Stomach (tissue), 9 donors: ENCODE measurements around the gene KLF16. TPM values are rescaled to one million over a fixed set of nuclear protein-coding genes. Genes with fewer than 3 reads are reported as not detected.
A peak's percentile ranks its signal among the peaks of the same experiment; 100 is the strongest.

ENCODE experiments used
- DNase-seq, 2 donors: peaks; one replicate each; pipeline versions ENCODE4 v3.0.0 to v3.0.0-alpha.2; 2013 to 2019
- H3K27ac ChIP-seq, 5 donors: fragments of 200-600 bp in 4 of 5; sonication (generic) in 4 of 5; one replicate each; pipeline ENCODE4 v1.5.1; 2013 to 2019; ENCODE audit warnings: mild to moderate bottlenecking in 1 of 5, moderate library complexity in 1 of 5
- H3K27me3 ChIP-seq, 3 donors: fragments of 200-600 bp; sonication (generic); one replicate each; pipeline ENCODE4 v1.5.1; 2017 to 2019; ENCODE audit warnings: mixed run types in 1 of 3
- H3K36me3 ChIP-seq, 4 donors: fragments of 200-600 bp; sonication (generic); 1 replicate in 3 of 4; 2 replicates in 1 of 4; pipeline ENCODE4 v1.5.1; 2016 to 2019
- H3K4me1 ChIP-seq, 4 donors: fragments of 200-600 bp; sonication (generic); one replicate each; pipeline ENCODE4 v1.5.1; 2016 to 2019
- H3K4me3 ChIP-seq, 4 donors: fragments of 200-600 bp; sonication (generic) in 3 of 4; one replicate each; pipeline ENCODE4 v1.5.1; 2016 to 2019; ENCODE audit warnings: mild to moderate bottlenecking in 1 of 4
- H3K9me3 ChIP-seq, 4 donors: fragments of 200-600 bp; sonication (generic); one replicate each; pipeline ENCODE4 v1.5.1; 2016 to 2019
- EP300 ChIP-seq: sonication (generic); formaldehyde crosslinking; IDR thresholded peaks from one replicate; pipeline ENCODE4 v1.6.1; 2017; ENCODE audit warnings: antibody characterized with exemption
- POLR2A ChIP-seq, 4 donors: fragments of 450-650 bp; IDR thresholded peaks; one replicate each; pipeline ENCODE4 v1.6.1; 2016; ENCODE audit warnings: antibody characterized with exemption in 4 of 4, control low read depth in 2 of 4, mild to moderate bottlenecking in 1 of 4, moderate library complexity in 1 of 4
- POLR2AphosphoS5 ChIP-seq, 3 donors: sonication (generic); formaldehyde crosslinking; IDR thresholded peaks; one replicate each; pipeline ENCODE4 v1.6.1; 2016; ENCODE audit warnings: antibody characterized with exemption in 3 of 3
- WGBS, 5 donors: extraction: QIAGEN DNeasy Blood & Tissue Kit in 3 of 5; methylation state at CpG; one replicate each; pipeline versions ENCODE4 v1.1.5 to v1.1.7; 2013 to 2018; 5-methylcytosine and 5-hydroxymethylcytosine counted together
- intact Hi-C: fragments of 100-400 bp; cut with DNase I; formaldehyde crosslinking; loops from one replicate; pipeline ENCODE4 v1.15.1; 2023; ENCODE audit warnings: low total_unique reads
- polyA plus RNA-seq, 3 donors: library from polyadenylated mRNA; stranded (reverse); fragments of 200-250 nt; gene quantifications; one replicate each; pipeline ENCODE4 v1.2.3, GENCODE V29; 2013
- total RNA-seq, 5 donors: library from RNA; depleted of rRNA; stranded (reverse); fragments of >200 nt; gene quantifications; one replicate each; pipeline versions ENCODE4 v1.1.0 to v1.2.3, GENCODE V29; 2014 to 2016
- TF ChIP-seq, protein P1 (sequence below), 7 experiments: fragments of 450-650 bp in 4 of 7; fragments of 200-600 bp in 3 of 7; sonication (generic) in 3 of 7; IDR thresholded peaks; one replicate each; pipeline ENCODE4 v1.5.1; 2016 to 2019; ENCODE audit warnings: antibody characterized with exemption in 7 of 7, control low read depth in 2 of 7, mild to moderate bottlenecking in 1 of 7
- donor health status: healthy with polysubstance abuse.
- donor health status: Bipolar disorder and iron deficiency.
- donor health status: healthy.

The KLF16 gene
- total and polyA plus RNA-seq, 8 donors: 3.5 to 31.9 (median 7.6) TPM; not detected in 1

DNA sequence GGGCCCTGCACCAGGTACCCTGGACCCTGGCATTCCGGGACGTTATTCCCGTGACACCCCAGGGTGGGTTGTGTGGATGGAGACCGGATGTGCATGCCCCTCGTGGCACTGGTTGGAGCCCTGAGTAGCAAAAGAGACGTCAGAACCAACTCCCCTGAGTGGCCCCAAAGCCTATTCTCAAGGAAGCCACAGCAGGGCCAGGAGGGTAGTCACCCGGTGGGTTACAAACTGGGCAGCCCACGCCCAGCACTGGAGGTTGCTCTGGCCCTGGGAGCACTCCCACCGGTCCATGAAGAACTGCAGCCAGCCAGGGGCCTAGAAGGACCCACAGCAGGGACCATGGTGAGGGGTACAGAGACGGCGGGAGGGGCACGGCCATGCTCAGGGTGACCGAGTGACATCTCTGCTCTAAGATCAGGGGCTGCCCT is 7.5 kb downstream of the KLF16 start:
- peak overlapping the region; percentile 85 to 94 (median 91) for H3K27ac ChIP-seq
- DNase-seq: peak in 1 of 2 donors; percentile 59
- H3K4me1 ChIP-seq: peaks cover 87 to 98% (median 94%) of the 10 kb centered on the region in 4 donors
- WGBS, 5 donors: 14 to 32% (median 25%) methylated on average over 7 to 13 of the region's 13 CpGs
- H3K4me3 ChIP-seq: peak overlapping the region; percentile 44 to 55 (median 48)
- H3K27me3 ChIP-seq: peaks cover 0 to 19% (median 0%) of the 10 kb centered on the region in 3 donors
- intact Hi-C loops: no loop called here
- H3K36me3 ChIP-seq: peaks cover 0 to 8% (median 2%) of the 10 kb centered on the region in 4 donors
- TF ChIP-seq EP300 (no peak), POLR2AphosphoS5 (IDR thresholded peaks at IDR 0.05) (no peak)
- TF ChIP-seq, protein P1, sequence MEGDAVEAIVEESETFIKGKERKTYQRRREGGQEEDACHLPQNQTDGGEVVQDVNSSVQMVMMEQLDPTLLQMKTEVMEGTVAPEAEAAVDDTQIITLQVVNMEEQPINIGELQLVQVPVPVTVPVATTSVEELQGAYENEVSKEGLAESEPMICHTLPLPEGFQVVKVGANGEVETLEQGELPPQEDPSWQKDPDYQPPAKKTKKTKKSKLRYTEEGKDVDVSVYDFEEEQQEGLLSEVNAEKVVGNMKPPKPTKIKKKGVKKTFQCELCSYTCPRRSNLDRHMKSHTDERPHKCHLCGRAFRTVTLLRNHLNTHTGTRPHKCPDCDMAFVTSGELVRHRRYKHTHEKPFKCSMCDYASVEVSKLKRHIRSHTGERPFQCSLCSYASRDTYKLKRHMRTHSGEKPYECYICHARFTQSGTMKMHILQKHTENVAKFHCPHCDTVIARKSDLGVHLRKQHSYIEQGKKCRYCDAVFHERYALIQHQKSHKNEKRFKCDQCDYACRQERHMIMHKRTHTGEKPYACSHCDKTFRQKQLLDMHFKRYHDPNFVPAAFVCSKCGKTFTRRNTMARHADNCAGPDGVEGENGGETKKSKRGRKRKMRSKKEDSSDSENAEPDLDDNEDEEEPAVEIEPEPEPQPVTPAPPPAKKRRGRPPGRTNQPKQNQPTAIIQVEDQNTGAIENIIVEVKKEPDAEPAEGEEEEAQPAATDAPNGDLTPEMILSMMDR (IDR thresholded peaks at IDR 0.05): no peak
- no peaks in the 10 kb centered on the region for H3K9me3 ChIP-seq

DNA sequence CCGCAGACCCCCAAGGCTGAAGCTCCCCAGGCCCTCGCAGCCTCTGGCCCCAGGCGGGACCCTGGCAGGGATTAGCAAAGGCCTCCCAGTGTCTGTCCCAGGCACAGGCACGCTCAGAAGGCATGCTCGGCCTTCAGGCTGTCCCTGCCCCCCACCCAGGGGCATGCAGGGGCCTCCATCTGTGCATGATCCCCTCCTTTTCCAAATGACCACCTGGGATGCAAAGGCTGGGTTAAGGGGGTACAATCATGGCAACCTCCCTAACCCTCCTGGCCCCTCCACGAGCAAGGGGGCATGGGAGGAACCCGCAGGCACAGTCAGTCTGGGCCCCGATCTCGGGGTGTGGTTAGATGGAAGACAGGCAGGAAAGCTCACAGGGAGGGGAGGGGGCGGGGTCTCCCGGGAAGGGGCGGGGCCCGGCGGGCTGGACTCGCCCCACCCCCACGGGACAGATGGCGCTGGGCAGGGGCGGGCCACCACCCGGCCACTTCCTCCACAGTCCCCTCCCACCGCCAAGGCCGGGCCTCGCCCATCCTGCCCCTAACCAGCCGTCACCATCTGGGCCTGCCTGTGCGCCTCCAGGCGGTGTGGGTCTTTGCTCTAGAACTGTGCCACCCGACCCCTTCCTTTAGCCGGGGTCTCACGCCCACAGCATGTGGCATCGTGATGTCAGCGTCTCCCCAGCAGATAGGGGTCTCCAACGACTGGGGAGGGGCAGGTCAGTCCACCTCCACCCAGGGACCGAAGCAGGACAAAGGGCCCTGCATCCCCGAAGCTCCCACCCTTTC is 8.1 kb downstream of the KLF16 start:
- no peaks in the 10 kb centered on the region for H3K9me3 ChIP-seq
- H3K4me1 ChIP-seq: peaks cover 81 to 92% (median 88%) of the 10 kb centered on the region in 4 donors
- peaks cover 0 to 8% (median 2%) of the 10 kb centered on the region in 4 donors for H3K36me3 ChIP-seq
- TF ChIP-seq, protein P1 (IDR thresholded peaks at IDR 0.05): no peak
- TF ChIP-seq POLR2AphosphoS5 (IDR thresholded peaks at IDR 0.05): peak; percentile 9 to 84 (median 78)
- peak overlapping the region; percentile 44 to 55 (median 48) for H3K4me3 ChIP-seq
- peak; percentile 94 to 97 for DNase-seq
- peak overlapping the region; percentile 85 to 94 (median 91) for H3K27ac ChIP-seq
- peaks cover 0 to 17% (median 0%) of the 10 kb centered on the region in 3 donors for H3K27me3 ChIP-seq
- intact Hi-C loops: no loop called here
- WGBS, 5 donors: 10 to 22% (median 12%) methylated on average over 13 to 33 of the region's 33 CpGs

DNA sequence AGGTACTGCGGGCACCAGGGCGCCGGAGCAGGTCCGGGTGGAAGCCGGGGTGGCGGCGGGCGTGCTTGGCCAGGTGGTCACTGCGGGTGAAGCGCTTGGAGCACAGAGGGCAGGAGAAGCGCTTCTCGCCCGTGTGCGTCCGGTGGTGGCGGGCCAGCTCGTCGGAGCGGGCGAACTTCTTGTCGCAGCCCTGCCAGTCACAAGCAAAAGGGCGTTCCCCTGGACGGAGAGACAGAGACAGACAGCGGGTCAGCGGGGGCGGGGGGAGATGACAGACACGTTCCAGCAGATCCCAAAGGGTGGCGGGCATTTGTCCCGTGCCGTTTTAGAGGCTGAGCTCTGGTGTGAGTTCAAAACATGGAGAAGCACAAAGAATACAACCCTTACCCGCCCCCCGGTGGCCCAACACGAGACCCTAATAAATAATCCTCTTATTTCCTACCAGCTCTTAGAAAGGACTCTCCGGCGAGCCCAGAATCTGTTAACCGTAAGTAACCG is 8.8 kb downstream of the KLF16 start:
- 79 to 89% (median 81%) methylated on average over 30 to 37 of the region's 37 CpGs for WGBS, 5 donors
- DNase-seq: peak in 1 of 2 donors; percentile 43
- TF ChIP-seq POLR2A (IDR thresholded peaks at IDR 0.05) (no peak), POLR2AphosphoS5 (IDR thresholded peaks at IDR 0.05) (no peak), EP300 (no peak)
- TF ChIP-seq, protein P1 (IDR thresholded peaks at IDR 0.05): no peak
- intact Hi-C loops: no loop called here
- no peaks in the 10 kb centered on the region for H3K9me3 ChIP-seq
- peak overlapping the region in 2 of 4 donors; percentile 51 to 55 for H3K4me3 ChIP-seq
- H3K36me3 ChIP-seq: peaks cover 0 to 8% (median 2%) of the 10 kb centered on the region in 4 donors
- H3K27ac ChIP-seq: peak overlapping the region; percentile 74 to 94 (median 88)
- peaks cover 0 to 11% (median 0%) of the 10 kb centered on the region in 3 donors for H3K27me3 ChIP-seq
- peaks cover 75 to 86% (median 81%) of the 10 kb centered on the region in 4 donors for H3K4me1 ChIP-seq

DNA sequence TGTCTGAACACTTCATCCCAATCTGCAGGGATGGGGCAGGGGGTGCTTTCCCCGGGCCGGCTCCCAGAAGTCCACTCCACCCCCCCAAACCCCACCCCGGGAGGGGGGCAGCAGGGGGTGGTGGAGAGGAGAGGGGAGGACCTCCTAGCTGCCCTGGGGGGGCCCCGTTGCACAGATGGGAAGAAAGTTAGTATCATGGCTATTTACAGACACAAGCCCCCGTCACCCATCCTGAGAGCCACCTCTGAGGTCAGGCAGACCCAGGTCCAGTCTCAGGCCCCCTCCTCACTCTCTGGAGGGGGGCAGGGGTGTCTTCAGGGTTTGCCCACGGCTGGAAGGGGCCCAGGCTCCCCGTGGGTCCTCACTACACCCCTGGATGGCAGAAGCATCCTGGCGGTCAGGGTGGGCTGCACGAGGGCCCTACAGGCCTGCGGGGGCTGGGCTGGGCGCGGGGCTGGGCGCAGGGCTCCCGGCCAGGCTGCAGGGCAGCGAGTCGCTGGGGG is 9.3 kb downstream of the KLF16 start:
- no peak for DNase-seq
- TF ChIP-seq POLR2A (IDR thresholded peaks at IDR 0.05) (no peak), EP300 (no peak)
- TF ChIP-seq, protein P1 (IDR thresholded peaks at IDR 0.05): no peak
- Histone ChIP-seq H3K27me3 (peaks cover 0 to 10% (median 0%) of the 10 kb centered on the region in 3 donors), H3K4me1 (peaks cover 70 to 82% (median 78%) of the 10 kb centered on the region in 4 donors), H3K9me3 (no peaks in the 10 kb centered on the region), H3K36me3 (peaks cover 0 to 8% (median 2%) of the 10 kb centered on the region in 4 donors), H3K27ac (peak overlapping the region in 4 of 5 donors; percentile 34 to 93 (median 69)), H3K4me3 (peak overlapping the region in 1 of 4 donors; percentile 5)
- 71 to 84% (median 82%) methylated on average over 5 to 16 of the region's 16 CpGs for WGBS, 5 donors
- intact Hi-C loops: no loop called here
